Esophagus muscularis mucosa (tissue), 4 donors: Measurements from ENCODE around the gene UNC5A.

ENCODE experiments used
- CTCF ChIP-seq, 3 experiments: fragments of 200-600 bp in 2 of 3; fragments of 450-650 bp in 1 of 3; sonication (generic) in 2 of 3; IDR thresholded peaks; one replicate each; pipeline ENCODE4 v1.5.1; 2017 to 2019; ENCODE audit warnings: antibody characterized with exemption in 3 of 3, mild to moderate bottlenecking in 2 of 3, moderate library complexity in 1 of 3
- EP300 ChIP-seq: sonication (generic); formaldehyde crosslinking; IDR thresholded peaks from one replicate; pipeline ENCODE4 v1.6.1; 2017; ENCODE audit warnings: antibody characterized with exemption
- POLR2A ChIP-seq: fragments of 450-650 bp; IDR thresholded peaks from one replicate; pipeline ENCODE4 v1.6.1; 2017; ENCODE audit warnings: antibody characterized with exemption, moderate library complexity, mild to moderate bottlenecking, low read depth
- POLR2AphosphoS5 ChIP-seq, 2 donors: sonication (generic); formaldehyde crosslinking; IDR thresholded peaks; one replicate each; pipeline ENCODE4 v1.6.1; 2017; ENCODE audit warnings: antibody characterized with exemption in 2 of 2

- TF ChIP-seq CTCF (IDR thresholded peaks at IDR 0.05) (no peak), EP300 (no peak), POLR2A (no peak), POLR2AphosphoS5 (IDR thresholded peaks at IDR 0.05) (no peak)
Observed at GRCh38 chr5:176884571-176884890, 74.2 kb downstream of the UNC5A start.
